GM21786 (cell line): ENCODE results near the gene TIMP4.
A peak's percentile ranks its signal among the peaks of the same experiment; 100 is the strongest.

Experiments
- ATAC-seq: cut with Tn5 transposase; IDR thresholded peaks from one replicate; pipeline ENCODE4 v1.9.1; 2021; ENCODE audit not compliant: unreplicated experiment

Gene TIMP4

GRCh38 chr3:12148183-12148940 lies 10.3 kb downstream of the TIMP4 start:
- no peak for ATAC-seq

GRCh38 chr3:12147049-12147780 lies 11.5 kb downstream of the TIMP4 start:
- ATAC-seq, result no peak

- ATAC-seq, result no peak
Observed at GRCh38 chr3:12143949-12144504, 14.7 kb downstream of the TIMP4 start.

GRCh38 chr3:12142476-12142875 lies 16.2 kb downstream of the TIMP4 start:
- no peak for ATAC-seq

GRCh38 chr3:12141350-12141749 lies 17.4 kb downstream of the TIMP4 start:
- ATAC-seq, result no peak

- ATAC-seq, result no peak
Observed at GRCh38 chr3:12139111-12139511, 19.6 kb downstream of the TIMP4 start.

GRCh38 chr3:12138044-12138443 lies 20.7 kb downstream of the TIMP4 start:
- peak; percentile 36 for ATAC-seq

GRCh38 chr3:12136371-12136770 lies 22.3 kb downstream of the TIMP4 start:
- ATAC-seq, result no peak

GRCh38 chr3:12135029-12135657 lies 23.6 kb downstream of the TIMP4 start:
- ATAC-seq, result peak; percentile 81

- no peak for ATAC-seq
Observed at GRCh38 chr3:12132881-12133280, 25.8 kb downstream of the TIMP4 start.

GRCh38 chr3:12131351-12132090 lies 27.2 kb downstream of the TIMP4 start:
- no peak for ATAC-seq

- no peak for ATAC-seq
Observed at GRCh38 chr3:12127391-12127790, 31.3 kb downstream of the TIMP4 start.

GRCh38 chr3:12125772-12126171 lies 32.9 kb downstream of the TIMP4 start:
- no peak for ATAC-seq

GRCh38 chr3:12121466-12121865 lies 37.2 kb downstream of the TIMP4 start:
- no peak for ATAC-seq

GRCh38 chr3:12120374-12121140 lies 38.2 kb downstream of the TIMP4 start:
- ATAC-seq, result no peak

- ATAC-seq, result no peak
Observed at GRCh38 chr3:12117473-12117872, 41.2 kb downstream of the TIMP4 start.

- ATAC-seq, result no peak
Observed at GRCh38 chr3:12116870-12117269, 41.8 kb downstream of the TIMP4 start.

- ATAC-seq, result no peak
Observed at GRCh38 chr3:12115849-12116248, 42.9 kb downstream of the TIMP4 start.

GRCh38 chr3:12115104-12115503 lies 43.6 kb downstream of the TIMP4 start:
- ATAC-seq, result no peak

- no peak for ATAC-seq
Observed at GRCh38 chr3:12114251-12114650, 44.5 kb downstream of the TIMP4 start.
